GM12891 (cell line): Measurements from ENCODE around the gene NBEA.

Experiments used
- POLR2A ChIP-seq: IDR thresholded peaks from 2 replicates; pipeline ENCODE4 v1.6.1; 2011; ENCODE audit warnings: low read depth, low read length, control low read depth
- POLR2AphosphoS5 ChIP-seq: IDR thresholded peaks from 2 replicates; pipeline ENCODE4 v1.6.1; 2011; ENCODE audit warnings: low read depth, low read length, control low read depth
- POU2F2 ChIP-seq: IDR thresholded peaks from 2 replicates; pipeline ENCODE4 v1.6.1; 2011; ENCODE audit warnings: low read depth, mild to moderate bottlenecking, control low read depth, low read length, moderate library complexity
- TAF1 ChIP-seq: IDR thresholded peaks from 2 replicates; pipeline ENCODE4 v1.6.1; 2011; ENCODE audit warnings: low read depth, low read length, control low read depth

GRCh38 chr13:35457258-35457657 lies 515.2 kb downstream of the NBEA start:
- no peak for TF ChIP-seq POLR2A
- TF ChIP-seq POU2F2: no peak
- TF ChIP-seq TAF1: no peak
- TF ChIP-seq POLR2AphosphoS5: no peak
